DND-41 (cell line): Measurements from ENCODE around the gene ABHD16B.

Source experiments
- CTCF ChIP-seq: IDR thresholded peaks from 2 replicates; pipeline ENCODE4 v1.5.1; 2012; ENCODE audit warnings: borderline replicate concordance, low read length, moderate library complexity, mild to moderate bottlenecking; ENCODE audit not compliant: poor library complexity, severe bottlenecking; ENCODE audit errors: extremely low read depth
- EZH2 ChIP-seq: IDR thresholded peaks from 3 replicates; pipeline ENCODE4 v1.6.1; 2012; ENCODE audit warnings: borderline replicate concordance, low read depth, mild to moderate bottlenecking, moderate library complexity, low read length, inconsistent platforms; ENCODE audit not compliant: severe bottlenecking

GRCh38 chr20:63868264-63868663 is 7.0 kb downstream of the ABHD16B start:
- TF ChIP-seq EZH2 (no peak), CTCF (no peak)
